A549 (cell line): ENCODE results near the gene PAK4. TPM values are rescaled to one million over a fixed set of nuclear protein-coding genes. Genes with fewer than 3 reads are reported as not detected.

Experiments used
- ATAC-seq, 2 experiments: fragments of 200-7000 bp in 1 of 2; fragments of >200 bp in 1 of 2; cut with Nextera tagmentation in 1 of 2; cut with Tn5 transposase in 1 of 2; 3 replicates each; pipeline versions ENCODE4 v1.8.0 to v1.9.1; 2018 to 2020; ENCODE audit warnings: mild to moderate bottlenecking in 1 of 2, moderate library complexity in 1 of 2
- CTCF ChIA-PET: fragments of 300-600 bp; sonication (Branson Sonifier 250); formaldehyde crosslinking; extraction: SDS; loops from one replicate; lab custom pipeline; 2021; ENCODE audit warnings: antibody characterized with exemption, inconsistent platforms; lab: Yijun Ruan, JAX
- POLR2A ChIA-PET: fragments of 350-600 bp; formaldehyde crosslinking; extraction: SDS; loops from one replicate; lab custom pipeline; 2021; ENCODE audit warnings: antibody characterized with exemption, inconsistent platforms; lab: Yijun Ruan, JAX
- DNase-seq, 2 experiments: peaks; one replicate each; pipeline versions ENCODE4 v3.0.0 to v3.0.0-alpha.2; 2011 to 2016; ENCODE audit warnings: low read depth in 1 of 2, low spot score in 1 of 2
- FAIRE-seq: peaks from 2 replicates; lab custom pipeline; 2011; peaks lifted over from hg19 to GRCh38; lab: Jason Lieb, UNC
- H3K27ac ChIP-seq, 2 experiments: fragments of >200 bp; sonication (Bioruptor Twin); formaldehyde crosslinking; 3 replicates each; pipeline ENCODE4 v1.5.1; 2016 to 2017
- H3K4me1 ChIP-seq: fragments of >200 bp; sonication (Bioruptor Twin); formaldehyde crosslinking; 3 replicates; pipeline ENCODE4 v1.6.1; 2016
- H3K4me2 ChIP-seq: fragments of >200 bp; sonication (Bioruptor Twin); formaldehyde crosslinking; 3 replicates; pipeline ENCODE4 v1.6.1; 2016
- H3K4me3 ChIP-seq: fragments of >200 bp; sonication (Bioruptor Twin); formaldehyde crosslinking; 3 replicates; pipeline ENCODE4 v1.5.1; 2016
- H3K9me3 ChIP-seq: fragments of >200 bp; sonication (Bioruptor Twin); formaldehyde crosslinking; 3 replicates; pipeline ENCODE4 v1.6.1; 2016
- ATOH8 ChIP-seq: fragments of 250-450 bp; sonication (Bioruptor Pico); IDR thresholded peaks from 2 replicates; pipeline ENCODE4 v1.5.0; 2020; ENCODE audit warnings: low read depth, mild to moderate bottlenecking, moderate library complexity
- BCL3 ChIP-seq: fragments of >200 bp; sonication (Bioruptor Twin); formaldehyde crosslinking; IDR thresholded peaks from 3 replicates; pipeline ENCODE4 v1.6.1; 2016
- BHLHE40 ChIP-seq: IDR thresholded peaks from 2 replicates; pipeline ENCODE4 v1.6.1; 2012; ENCODE audit warnings: low read depth, low read length, inconsistent platforms
- CBX2 ChIP-seq: fragments of 200-600 bp; sonication (generic); IDR thresholded peaks from 2 replicates; pipeline ENCODE4 v1.6.1; 2016; ENCODE audit warnings: low read depth, mild to moderate bottlenecking, borderline replicate concordance
- CBX8 ChIP-seq: fragments of 200-600 bp; sonication (generic); IDR thresholded peaks from 2 replicates; pipeline ENCODE4 v1.6.1; 2016
- CEBPB ChIP-seq, 2 experiments: fragments of >200 bp in 1 of 2; sonication (Bioruptor Twin) in 1 of 2; formaldehyde crosslinking in 1 of 2; IDR thresholded peaks; 2 replicates each; pipeline ENCODE4 v1.6.1; 2012 to 2016
- CHD2 ChIP-seq: fragments of 150-350 bp; IDR thresholded peaks from 2 replicates; pipeline ENCODE4 v1.6.1; 2014; ENCODE audit warnings: low read length; ENCODE audit not compliant: partially characterized antibody
- CHD4 ChIP-seq: fragments of 200-600 bp; sonication (generic); IDR thresholded peaks from 2 replicates; pipeline ENCODE4 v1.6.1; 2016; ENCODE audit warnings: antibody characterized with exemption, mild to moderate bottlenecking, borderline replicate concordance
- CTCF ChIP-seq: fragments of >200 bp; sonication (Bioruptor Twin); formaldehyde crosslinking; IDR thresholded peaks from 3 replicates; pipeline ENCODE4 v1.5.1; 2016
- EP300 ChIP-seq, 2 experiments: fragments of >200 bp; sonication (Bioruptor Twin); formaldehyde crosslinking; IDR thresholded peaks; 2 replicates in 1 of 2; 3 replicates in 1 of 2; pipeline ENCODE4 v1.6.1; 2016 to 2017
- ESRRA ChIP-seq: fragments of 150-350 bp; IDR thresholded peaks from 2 replicates; pipeline ENCODE4 v1.6.1; 2014; ENCODE audit warnings: mild to moderate bottlenecking, low read length, borderline replicate concordance
- FOXS1 ChIP-seq: fragments of 250-450 bp; sonication (Bioruptor Pico); IDR thresholded peaks from 2 replicates; pipeline ENCODE4 v1.5.0; 2020; ENCODE audit warnings: mild to moderate bottlenecking, moderate library complexity
- HDAC2 ChIP-seq: fragments of 200-600 bp; sonication (generic); IDR thresholded peaks from 2 replicates; pipeline ENCODE4 v1.6.1; 2016
- HOXB13 ChIP-seq: fragments of 250-450 bp; sonication (Bioruptor Pico); IDR thresholded peaks from 2 replicates; pipeline ENCODE4 v1.5.0; 2020; ENCODE audit warnings: low read depth, mild to moderate bottlenecking, moderate library complexity
- HOXB5 ChIP-seq: fragments of 250-450 bp; sonication (Bioruptor Pico); IDR thresholded peaks from 2 replicates; pipeline ENCODE4 v1.5.0; 2020; ENCODE audit warnings: mild to moderate bottlenecking, moderate library complexity
- JUNB ChIP-seq: fragments of >200 bp; sonication (Bioruptor Twin); formaldehyde crosslinking; IDR thresholded peaks from 2 replicates; pipeline ENCODE4 v1.6.1; 2016
- KDM1A ChIP-seq: fragments of 200-600 bp; sonication (generic); IDR thresholded peaks from 2 replicates; pipeline ENCODE4 v1.6.1; 2016; ENCODE audit warnings: low read depth, mild to moderate bottlenecking
- MAX ChIP-seq: IDR thresholded peaks from 2 replicates; pipeline ENCODE4 v1.6.1; 2012
- MAZ ChIP-seq: fragments of 150-350 bp; IDR thresholded peaks from 2 replicates; pipeline ENCODE4 v1.6.1; 2014; ENCODE audit warnings: antibody characterized with exemption, low read depth, low read length, borderline replicate concordance
- MYC ChIP-seq: IDR thresholded peaks from 2 replicates; pipeline ENCODE4 v1.6.1; 2012; ENCODE audit warnings: mild to moderate bottlenecking, inconsistent platforms, low read length, improper control_type of control experiment, borderline replicate concordance
- NFE2L2 ChIP-seq: fragments of 150-350 bp; conservative IDR thresholded peaks from 2 replicates; pipeline ENCODE4 v1.6.1; 2014; ENCODE audit warnings: low read length
- PBX3 ChIP-seq: IDR thresholded peaks from 2 replicates; pipeline ENCODE4 v1.6.1; 2012
- PHF8 ChIP-seq: fragments of 200-600 bp; sonication (generic); IDR thresholded peaks from 2 replicates; pipeline ENCODE4 v1.6.1; 2016; ENCODE audit warnings: low read depth, mild to moderate bottlenecking, antibody characterized with exemption, moderate library complexity, borderline replicate concordance
- POLR2A ChIP-seq: IDR thresholded peaks from 2 replicates; pipeline ENCODE4 v1.6.1; 2012; ENCODE audit warnings: mild to moderate bottlenecking, low read length
- POLR2AphosphoS2 ChIP-seq: conservative IDR thresholded peaks from 2 replicates; pipeline ENCODE4 v1.6.1; 2012; ENCODE audit warnings: low read length, improper control_type of control experiment, inconsistent platforms
- RAD21 ChIP-seq, 2 experiments: fragments of >200 bp in 1 of 2; sonication (Bioruptor Twin) in 1 of 2; formaldehyde crosslinking in 1 of 2; IDR thresholded peaks in 1 of 2; conservative IDR thresholded peaks in 1 of 2; 2 replicates in 1 of 2; 3 replicates in 1 of 2; pipeline ENCODE4 v1.6.1; 2012 to 2018; ENCODE audit warnings: inconsistent platforms in 1 of 2
- RCOR1 ChIP-seq: fragments of 150-350 bp; IDR thresholded peaks from 2 replicates; pipeline ENCODE4 v1.6.1; 2014; ENCODE audit warnings: antibody characterized with exemption, low read length, low read depth
- TFCP2L1 ChIP-seq: fragments of 250-450 bp; sonication (Bioruptor Pico); IDR thresholded peaks from 2 replicates; pipeline ENCODE4 v1.5.0; 2021; ENCODE audit warnings: mild to moderate bottlenecking
- TP53 ChIP-seq: fragments of 250-450 bp; sonication (Bioruptor Pico); IDR thresholded peaks from 2 replicates; pipeline ENCODE4 v1.5.0; 2021; ENCODE audit warnings: mild to moderate bottlenecking, moderate library complexity
- ZFP36 ChIP-seq: fragments of 450-650 bp; IDR thresholded peaks from 2 replicates; pipeline ENCODE4 v1.6.1; 2014; ENCODE audit warnings: borderline replicate concordance; ENCODE audit not compliant: partially characterized antibody
- ZSCAN20 ChIP-seq: fragments of 250-450 bp; sonication (Bioruptor Pico); IDR thresholded peaks from 2 replicates; pipeline ENCODE4 v1.8.0; 2022; ENCODE audit warnings: mild to moderate bottlenecking, moderate library complexity
- WGBS: methylation state at CpG from one replicate; pipeline ENCODE4 v1.1.6; 2017; ENCODE audit errors: missing lambda C conversion rate; 5-methylcytosine and 5-hydroxymethylcytosine counted together
- polyA plus RNA-seq, 4 experiments: library from polyadenylated mRNA; depleted of rRNA in 3 of 4; stranded (reverse); fragments of >200 nt; fragmentation: RNase III in 1 of 4; extraction: RNeasy Plus Mini Kit Qiagen cat#74134 plus additional on column Dnase treatment in 1 of 4; gene quantifications; 2 replicates in 3 of 4; 3 replicates in 1 of 4; pipeline ENCODE4 v1.2.3, GENCODE V29; 2011 to 2017

The PAK4 gene
- polyA plus RNA-seq, 2 of the 4 experiments (the other 2 are of a cell fraction), result 42.9 to 84.2 TPM

GRCh38 chr19:39128516-39129079 lies 3.0 kb downstream of the PAK4 start (continued):
- TF ChIP-seq ESRRA (no peak), BHLHE40 (no peak), CHD4 (no peak), MYC (no peak), CBX8 (no peak), HOXB13 (CRISPR knock-in tag) (no peak), ATOH8 (CRISPR knock-in tag) (no peak), BCL3 (no peak)

GRCh38 chr19:39129116-39129515 lies 3.5 kb downstream of the PAK4 start:
- Histone ChIP-seq H3K4me3 (no peak overlapping the region), H3K9me3 (no peaks in the 10 kb centered on the region), H3K4me2 (peak overlapping the region; percentile 77; the same call in 1 of the 3 replicates), H3K27ac (peak overlapping the region in 1 of 2 experiments; percentile 92; a peak in 3 of 6 replicates), H3K4me1 (peaks cover 47% of the 10 kb centered on the region)
- TF ChIP-seq RCOR1 (no peak), POLR2AphosphoS2 (no peak), CBX2 (no peak), TP53 (no peak), PHF8 (no peak), HDAC2 (no peak), PBX3 (no peak), NFE2L2 (no peak), CBX8 (no peak), HOXB5 (CRISPR knock-in tag) (no peak), JUNB (no peak), BHLHE40 (no peak), CHD2 (no peak), POLR2A (no peak), RAD21 (conservative IDR thresholded peaks at IDR 0.05 in 1 of 2, IDR thresholded peaks at IDR 0.05 in 1 of 2) (no peak)
- 97% methylated on average over 11 of the region's 11 CpGs for WGBS
- ATAC-seq (no peak), FAIRE-seq (no peak), DNase-seq (no peak)
- CTCF ChIA-PET, result interaction anchor here (0.7 to 13.1 kb wide), 16 partner anchors 9 to 202 kb away, joined by 3 to 224 read pairs (median 4); partner anchors contain the start of gene FBXO17
- POLR2A ChIA-PET, result interaction anchor here (0.7 kb wide), 1 partner anchor 279 kb away, joined by 3 read pairs; no protein-coding TSS in a partner anchor

GRCh38 chr19:39130337-39131254 lies 5.0 kb downstream of the PAK4 start:
- DNase-seq, result no peak
- 92% methylated on average over 22 of the region's 22 CpGs for WGBS
- FAIRE-seq, result peak; percentile 23
- H3K9me3 ChIP-seq, result no peaks in the 10 kb centered on the region
- H3K4me2 ChIP-seq, result no peak overlapping the region
- ChIA-PET CTCF (interaction anchor here (1.2 to 13.1 kb wide), 6 partner anchors 9 to 78 kb away, joined by 3 to 224 read pairs (median 9); no protein-coding TSS in a partner anchor), POLR2A (no interaction called here)
- H3K4me1 ChIP-seq, result peaks cover 39% of the 10 kb centered on the region
- no peak overlapping the region for H3K4me3 ChIP-seq
- peak overlapping the region in 1 of 2 experiments; percentile 92; a peak in 1 of 6 replicates for H3K27ac ChIP-seq
- no peak for ATAC-seq
- no peak for TF ChIP-seq ZSCAN20 (CRISPR knock-in tag)
- no peak for TF ChIP-seq POLR2A
- no peak for TF ChIP-seq MAX
- TF ChIP-seq HOXB5 (CRISPR knock-in tag), result no peak
- no peak for TF ChIP-seq TFCP2L1 (CRISPR knock-in tag)
- no peak for TF ChIP-seq CEBPB (IDR thresholded peaks at IDR 0.05)
- no peak for TF ChIP-seq CBX8
- TF ChIP-seq MAZ, result no peak
- no peak for TF ChIP-seq ESRRA
- no peak for TF ChIP-seq EP300 (IDR thresholded peaks at IDR 0.05)
- no peak for TF ChIP-seq FOXS1 (CRISPR knock-in tag)
- TF ChIP-seq CTCF, result no peak
- peak; percentile 75 for TF ChIP-seq ZFP36
- peak; percentile 30; the same call in 1 of the 2 replicates for TF ChIP-seq KDM1A
